ENCODE measurements around the gene PMS2.
"Not testable (repeated sequence)": the region's sequence is repeated elsewhere in the genome, so short reads cannot be mapped to it uniquely, and the experiment has no call there.

PMS2 gene, protein sequence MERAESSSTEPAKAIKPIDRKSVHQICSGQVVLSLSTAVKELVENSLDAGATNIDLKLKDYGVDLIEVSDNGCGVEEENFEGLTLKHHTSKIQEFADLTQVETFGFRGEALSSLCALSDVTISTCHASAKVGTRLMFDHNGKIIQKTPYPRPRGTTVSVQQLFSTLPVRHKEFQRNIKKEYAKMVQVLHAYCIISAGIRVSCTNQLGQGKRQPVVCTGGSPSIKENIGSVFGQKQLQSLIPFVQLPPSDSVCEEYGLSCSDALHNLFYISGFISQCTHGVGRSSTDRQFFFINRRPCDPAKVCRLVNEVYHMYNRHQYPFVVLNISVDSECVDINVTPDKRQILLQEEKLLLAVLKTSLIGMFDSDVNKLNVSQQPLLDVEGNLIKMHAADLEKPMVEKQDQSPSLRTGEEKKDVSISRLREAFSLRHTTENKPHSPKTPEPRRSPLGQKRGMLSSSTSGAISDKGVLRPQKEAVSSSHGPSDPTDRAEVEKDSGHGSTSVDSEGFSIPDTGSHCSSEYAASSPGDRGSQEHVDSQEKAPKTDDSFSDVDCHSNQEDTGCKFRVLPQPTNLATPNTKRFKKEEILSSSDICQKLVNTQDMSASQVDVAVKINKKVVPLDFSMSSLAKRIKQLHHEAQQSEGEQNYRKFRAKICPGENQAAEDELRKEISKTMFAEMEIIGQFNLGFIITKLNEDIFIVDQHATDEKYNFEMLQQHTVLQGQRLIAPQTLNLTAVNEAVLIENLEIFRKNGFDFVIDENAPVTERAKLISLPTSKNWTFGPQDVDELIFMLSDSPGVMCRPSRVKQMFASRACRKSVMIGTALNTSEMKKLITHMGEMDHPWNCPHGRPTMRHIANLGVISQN

DNA sequence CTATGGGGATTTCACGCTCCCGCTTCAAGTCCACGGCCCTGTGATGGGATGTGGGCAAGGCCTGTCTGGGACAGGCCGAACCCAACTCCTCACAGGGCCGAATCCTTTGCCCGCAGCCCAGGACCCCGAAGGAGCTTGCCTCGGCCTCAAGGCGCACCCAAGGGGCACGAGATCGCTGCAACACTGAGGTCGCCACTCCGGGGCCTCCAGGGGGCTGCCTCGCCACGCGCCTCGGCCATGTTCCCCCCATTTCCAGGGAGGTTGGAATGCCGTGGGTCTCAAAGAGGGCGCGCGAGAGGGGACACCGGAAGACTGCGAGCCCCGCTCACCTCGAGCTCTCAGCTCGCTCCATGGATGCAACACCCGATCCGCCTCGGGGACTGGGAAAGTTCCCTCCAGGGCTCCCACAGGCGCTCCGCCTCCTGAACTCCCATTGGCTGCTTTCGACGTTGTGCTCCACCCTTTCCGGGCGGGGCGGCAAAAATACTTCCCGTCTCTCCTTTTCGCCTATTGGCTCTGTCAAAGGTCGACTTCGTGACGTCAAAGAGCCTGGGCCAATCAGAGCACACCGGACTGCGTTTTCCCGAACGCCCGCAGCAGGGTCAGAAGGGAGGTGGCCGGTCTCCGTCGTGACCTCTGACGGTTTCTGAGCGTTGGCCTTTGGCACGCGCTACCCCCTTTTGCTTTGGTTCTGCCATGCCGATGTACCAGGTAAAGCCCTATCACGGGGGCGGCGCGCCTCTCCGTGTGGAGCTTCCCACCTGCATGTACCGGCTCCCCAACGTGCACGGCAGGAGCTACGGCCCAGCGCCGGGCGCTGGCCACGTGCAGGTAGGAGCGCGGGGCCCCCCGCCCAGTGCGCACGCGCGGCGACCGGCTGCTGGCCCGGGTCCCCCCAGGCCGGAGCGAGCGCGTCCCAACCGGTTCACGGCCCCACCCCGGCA is at the start of gene PMS2, which contains the start of gene AIMP2:
TSS of gene PMS2 (minus strand) at position 382 of the 944 bp plus-strand sequence. CDS start at position 352, 30 bp downstream.
TSS of gene AIMP2 (plus strand) at position 605 of the 944 bp plus-strand sequence. CDS start at position 697, 92 bp downstream.
- FAIRE-seq, result no peak

DNA sequence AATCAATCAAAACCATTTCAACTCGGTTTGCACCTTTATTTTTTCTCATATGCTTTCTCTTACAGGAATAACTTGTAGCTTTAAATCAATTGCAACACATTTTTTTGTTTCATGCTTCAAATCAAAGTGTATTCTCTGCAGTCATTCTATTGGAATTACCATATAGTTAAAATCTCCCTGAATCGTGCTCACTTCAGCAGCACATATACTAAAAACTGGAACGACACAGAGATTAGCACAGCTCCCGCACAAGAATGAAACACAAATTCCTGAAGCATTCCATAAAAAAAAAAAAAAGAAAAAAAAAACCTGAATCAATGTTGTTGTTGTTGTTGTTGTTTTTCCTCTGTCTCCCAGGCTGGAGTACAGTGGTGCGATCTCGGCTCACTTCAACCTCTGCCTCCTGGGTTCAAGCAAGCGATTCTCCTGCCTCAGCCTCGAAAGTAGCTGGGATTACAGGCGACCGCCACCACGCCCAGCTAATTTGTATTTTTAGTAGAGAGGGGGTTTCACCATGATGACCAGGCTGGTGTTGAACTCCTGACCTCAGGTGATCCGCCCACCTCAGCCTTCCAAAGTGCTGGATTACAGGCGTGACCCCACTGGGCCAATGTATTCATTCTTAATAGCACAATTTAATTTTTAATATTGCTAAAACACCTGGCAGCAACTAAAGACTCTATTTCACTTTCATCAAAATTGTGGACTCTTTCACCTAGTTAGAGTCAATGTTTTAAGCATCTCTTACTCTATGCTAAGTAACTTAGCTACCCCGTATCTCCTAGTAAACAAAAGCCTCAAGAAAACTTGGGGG is 48.7 kb upstream of the PMS2 start:
- FAIRE-seq, result no peak

DNA sequence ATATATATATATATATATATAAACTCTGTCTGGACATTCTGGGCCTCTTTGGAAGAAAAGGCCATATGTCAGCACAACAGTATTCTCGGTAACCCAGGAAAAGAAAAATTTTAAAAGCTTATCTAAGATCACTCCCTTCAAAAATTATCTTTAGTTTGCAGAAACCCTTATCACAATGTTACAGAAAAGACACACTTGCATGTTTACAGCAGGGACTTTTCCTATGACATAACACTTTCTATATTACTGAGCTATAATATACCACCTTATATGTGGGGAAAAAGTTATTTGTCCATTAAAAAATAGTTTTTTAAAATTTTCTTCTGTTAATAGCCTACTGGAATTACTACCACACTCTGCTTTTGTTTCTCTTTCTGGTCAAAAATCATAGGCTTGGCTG is 47.8 kb upstream of the PMS2 start:
- FAIRE-seq, result no peak

DNA sequence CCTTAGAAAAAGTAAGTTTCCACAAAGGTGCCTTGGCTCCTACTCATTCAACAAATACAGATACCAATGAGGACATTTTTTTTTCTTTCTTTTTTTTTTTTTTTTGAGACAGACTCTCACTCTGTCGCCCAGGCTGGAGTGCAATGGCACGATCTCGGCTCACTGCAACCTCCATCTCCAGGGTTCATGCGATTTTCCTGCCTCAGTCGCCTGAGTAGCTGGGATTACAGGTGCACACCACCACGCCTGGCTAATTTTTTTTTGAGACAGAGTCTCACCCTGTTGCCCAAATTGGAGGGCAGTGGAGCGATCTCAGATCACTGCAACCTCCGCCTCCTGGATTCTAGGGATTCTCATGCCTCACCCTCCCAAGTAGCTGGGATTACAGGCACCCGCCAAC is 42.3 kb upstream of the PMS2 start:
- not testable (repeated sequence) for FAIRE-seq

DNA sequence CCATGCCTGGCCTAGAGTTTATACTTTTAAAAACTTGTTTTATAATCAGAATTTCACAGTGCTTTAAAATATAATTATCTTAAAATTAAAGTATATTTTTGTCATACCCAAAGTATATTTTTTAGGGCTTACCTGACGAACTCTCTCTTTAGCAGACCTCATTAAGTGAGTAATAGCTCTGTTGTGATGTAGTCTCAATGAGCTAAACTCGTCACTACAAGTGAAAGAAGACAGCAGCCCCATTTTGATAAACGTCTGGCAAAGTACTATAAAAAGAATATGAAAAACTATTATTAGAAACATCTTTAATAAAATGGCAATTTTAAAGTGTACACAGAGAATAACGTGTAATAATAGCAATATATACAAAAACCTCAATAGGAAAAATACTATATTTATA is 40.9 kb upstream of the PMS2 start:
- FAIRE-seq, result no peak

DNA sequence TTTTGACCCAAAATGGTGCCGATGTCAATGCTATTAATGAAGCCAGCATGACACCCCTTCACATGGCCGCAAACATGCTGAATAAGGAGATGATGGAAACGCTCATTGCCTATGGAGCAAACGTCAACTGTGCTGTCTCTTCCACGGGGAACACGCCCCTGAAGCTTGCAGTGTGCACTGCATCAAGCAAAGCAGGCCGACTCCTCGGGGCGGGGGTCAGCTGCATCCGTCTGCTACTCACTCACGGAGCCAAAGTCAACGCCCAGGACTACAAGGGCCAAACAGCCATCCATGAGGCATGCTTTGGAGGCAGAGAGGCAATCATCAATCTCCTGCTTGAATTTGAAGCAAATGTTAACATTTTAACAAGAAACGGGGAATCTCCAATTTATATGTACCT is 26.8 kb upstream of the PMS2 start:
- FAIRE-seq, result no peak

GRCh38 chr7:6035165-6035564 is 26.3 kb upstream of the PMS2 start:
- no peak for FAIRE-seq

- no peak for FAIRE-seq
Measured at GRCh38 chr7:6032641-6033040, 23.8 kb upstream of the PMS2 start.

DNA sequence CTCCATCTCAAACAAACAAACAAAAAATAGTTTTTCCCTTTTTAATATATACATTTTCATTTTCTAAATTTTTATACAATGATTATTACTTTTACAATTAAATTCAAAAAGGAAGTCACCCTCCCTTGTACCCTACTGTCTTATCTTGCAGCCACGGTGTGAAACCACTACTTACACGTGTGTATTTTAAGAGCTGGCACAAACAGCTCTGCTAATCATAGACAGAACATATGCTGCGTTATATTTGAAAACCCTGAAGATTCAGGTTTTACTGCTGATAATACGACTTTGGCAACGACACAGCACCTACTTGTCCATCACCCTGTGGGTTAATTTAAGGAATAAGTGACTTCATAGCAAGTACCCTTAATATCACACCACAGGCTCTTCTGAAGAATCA is 23.3 kb upstream of the PMS2 start:
- no peak for FAIRE-seq

GRCh38 chr7:6031567-6031966 is 22.7 kb upstream of the PMS2 start:
- FAIRE-seq, result no peak

GRCh38 chr7:6030988-6031387 is 22.1 kb upstream of the PMS2 start, which contains the start of gene ANKRD61:
ANKRD61 (plus strand) TSS chr7:6031376; CDS start chr7:6031376, 0 bp downstream.
- FAIRE-seq, result no peak

DNA sequence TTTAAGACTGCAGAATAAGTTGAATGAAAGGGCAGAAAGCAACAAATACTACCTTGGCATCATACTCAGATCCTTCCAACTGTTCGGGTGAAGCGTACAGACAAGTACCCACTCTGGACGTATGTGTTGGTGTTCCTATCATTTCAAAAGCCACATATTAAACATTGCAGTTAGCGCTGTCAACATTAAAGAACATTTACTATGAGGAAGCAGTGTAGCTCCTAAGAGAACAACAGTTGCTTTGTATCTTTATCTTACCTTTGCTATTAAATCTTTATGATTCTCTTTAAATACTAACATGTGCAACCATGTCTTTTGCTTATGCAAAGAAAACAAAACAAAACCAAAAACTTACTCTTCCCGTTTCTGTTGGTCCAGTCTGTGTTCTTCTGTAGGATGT is 19.7 kb upstream of the PMS2 start:
- FAIRE-seq, result no peak

GRCh38 chr7:6027806-6028365 is 19.0 kb upstream of the PMS2 start:
- FAIRE-seq, result no peak

- FAIRE-seq, result no peak
Measured at GRCh38 chr7:6026820-6027311, 18.0 kb upstream of the PMS2 start.

DNA sequence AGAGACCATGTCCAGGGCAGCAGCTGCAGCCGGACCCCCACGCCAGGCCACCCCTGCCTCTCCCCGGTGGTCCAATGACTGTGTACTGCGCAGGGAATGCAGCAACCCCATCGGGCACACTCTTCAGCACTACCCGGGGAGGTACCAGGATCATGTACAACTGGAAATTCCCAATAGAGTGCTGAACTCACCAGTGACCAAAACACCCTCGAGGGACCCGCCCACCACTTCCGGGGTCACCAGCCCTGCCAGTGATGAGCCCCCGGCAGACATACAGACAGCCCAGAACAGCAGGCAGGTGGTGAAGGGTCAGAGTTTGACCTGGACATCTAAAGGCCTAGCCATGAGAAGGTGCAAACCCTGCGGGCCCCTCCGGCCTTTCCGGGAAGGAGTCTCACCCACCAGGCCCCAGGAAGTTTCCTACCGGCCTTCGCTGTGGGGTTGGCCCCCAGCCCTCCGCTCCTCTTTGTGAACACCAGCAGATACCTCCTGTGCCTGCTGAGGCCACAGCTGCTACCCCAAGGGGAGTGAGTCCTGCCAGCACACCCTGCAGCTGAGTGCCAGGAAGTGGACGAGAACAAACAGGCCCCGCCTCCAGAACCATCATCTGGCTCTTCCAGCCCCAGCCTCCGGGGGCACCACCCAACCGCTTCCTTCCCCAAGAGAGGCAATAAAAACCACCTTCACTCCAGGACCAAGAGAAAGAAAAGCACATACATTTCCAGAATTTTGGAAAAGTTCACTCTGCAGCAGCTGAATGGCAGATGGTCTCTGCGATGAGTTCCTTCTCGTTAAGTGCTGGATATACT is 17.4 kb upstream of the PMS2 start:
- no peak for FAIRE-seq

DNA sequence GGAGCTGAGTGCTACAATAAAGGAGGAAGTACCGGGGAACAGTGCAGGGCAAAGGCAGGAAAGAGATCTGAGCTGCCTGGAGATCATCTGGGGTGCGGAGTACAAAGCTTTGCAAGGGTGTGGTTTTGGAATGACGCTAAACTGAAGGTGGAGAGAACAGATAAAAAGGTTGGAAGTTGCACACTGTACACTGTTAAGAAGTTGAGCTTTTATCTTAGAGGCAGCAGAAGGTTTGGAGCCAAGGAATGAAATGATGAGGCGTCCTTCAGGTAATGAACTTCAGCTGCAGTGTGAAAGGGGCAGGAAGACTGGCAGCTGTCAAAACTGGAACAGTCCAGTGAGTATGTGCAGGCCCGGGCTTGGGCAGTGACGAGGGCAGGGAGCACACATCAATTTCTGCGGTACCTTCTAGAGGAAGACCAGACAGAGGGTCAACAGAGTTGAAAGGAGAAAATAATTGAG is 15.2 kb upstream of the PMS2 start:
- FAIRE-seq, result no peak

- no peak for FAIRE-seq
Measured at GRCh38 chr7:6022707-6023106, 13.9 kb upstream of the PMS2 start.

- no peak for FAIRE-seq
Measured at GRCh38 chr7:6020371-6021286, 11.8 kb upstream of the PMS2 start.

DNA sequence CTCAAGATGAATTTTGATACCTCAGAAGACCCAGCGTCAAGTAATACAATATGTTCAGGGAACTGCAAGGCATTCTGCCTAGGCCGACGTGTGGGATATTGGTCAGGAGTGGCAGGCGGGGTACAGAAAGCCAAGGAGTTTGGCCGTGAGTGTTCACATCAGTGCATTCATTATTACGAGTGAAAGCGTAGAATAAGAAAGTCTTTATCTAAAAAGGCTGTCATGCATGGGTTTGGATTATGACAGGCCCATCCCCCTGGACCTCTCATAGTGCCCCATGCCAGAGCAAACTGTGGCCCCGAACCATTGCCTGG is 7.8 kb upstream of the PMS2 start:
- no peak for FAIRE-seq
